Measurements from ENCODE around the gene MALL. TPM values are rescaled to one million over a fixed set of nuclear protein-coding genes. Genes with fewer than 3 reads are reported as not detected.

Gene MALL
- total and polyA plus RNA-seq, 10 of the 15 experiments (the other 5 are each of a cell fraction or from before 2014, with no cell fraction given), result 0.26 TPM; not detected in 9

- no peak for TF ChIP-seq MLLT1 (IDR thresholded peaks at IDR 0.05)
- no peak for TF ChIP-seq ATF3 (IDR thresholded peaks at IDR 0.05; ENCODE audit: borderline replicate concordance, extremely low read depth, low read depth, low read length)
- no peak for TF ChIP-seq MYB (IDR thresholded peaks at IDR 0.05; ENCODE audit: borderline replicate concordance, low read depth, low read length)
- TF ChIP-seq MXI1 (IDR thresholded peaks at IDR 0.05; ENCODE audit: low read depth, low read length), result no peak
- TF ChIP-seq TCF12 (IDR thresholded peaks at IDR 0.05; ENCODE audit: low read depth, low read length), result no peak
- no peak for TF ChIP-seq TAF1 (IDR thresholded peaks at IDR 0.05; ENCODE audit: borderline replicate concordance, low read depth, low read length)
Observed at GRCh38 chr2:110107092-110108079, 8.2 kb downstream of the MALL start (continued).

- SMC1A ChIA-PET (ENCODE audit: uncharacterized antibody, unreplicated experiment), result no interaction called here
- TF ChIP-seq POLR2AphosphoS2 (IDR thresholded peaks at IDR 0.05; ENCODE audit: low read depth, low read length) (no peak), ZNF384 (IDR thresholded peaks at IDR 0.05; ENCODE audit: borderline replicate concordance, low read depth, low read length) (no peak), FOXK2 (IDR thresholded peaks at IDR 0.05) (no peak), LARP7 (IDR thresholded peaks at IDR 0.05) (no peak), ZNF217 (IDR thresholded peaks at IDR 0.05) (no peak), CEBPB (IDR thresholded peaks at IDR 0.05; ENCODE audit: borderline replicate concordance in 1 of 2, low read depth in 2 of 2, low read length in 2 of 2) (no peak), PML (IDR thresholded peaks at IDR 0.05; ENCODE audit: low read length) (no peak)
- 65% methylated on average over 6 of the region's 6 CpGs for WGBS (ENCODE audit: insufficient coverage, insufficient replicate concordance, low lambda C conversion rate, missing lambda C conversion rate)
- in situ Hi-C loops (cut with MboI), result no loop called here
- POLR2A ChIA-PET, result no interaction called here
- Histone ChIP-seq H2AFZ (ENCODE audit: control insufficient read depth, low read depth, low read length) (no peak overlapping the region), H3K9me3 (replicated peaks; ENCODE audit: control insufficient read depth, insufficient read depth, low read length) (no peaks in the 10 kb centered on the region), H3K27me3 (replicated peaks in 1 of 2; ENCODE audit: control insufficient read depth in 2 of 2, insufficient read depth in 2 of 2, low read length in 1 of 2) (peaks cover 2 to 6% of the 10 kb centered on the region in 2 experiments; a peak in 3 of 4 replicates), H4K20me1 (ENCODE audit: control insufficient read depth, insufficient read depth) (no peaks in the 10 kb centered on the region), H3K4me2 (ENCODE audit: control insufficient read depth, insufficient read depth) (no peak overlapping the region), H3K79me2 (ENCODE audit: control insufficient read depth, insufficient read depth, low read length) (no peaks in the 10 kb centered on the region), H3K4me1 (ENCODE audit: control insufficient read depth, insufficient read depth, low read length) (no peaks in the 10 kb centered on the region), H3K9ac (ENCODE audit: control insufficient read depth, insufficient read depth, low read length) (no peak overlapping the region), H3K4me3 (no peak overlapping the region), H3K27ac (ENCODE audit: control insufficient read depth, insufficient read depth) (no peak overlapping the region), H3K36me3 (ENCODE audit: control insufficient read depth in 2 of 2, insufficient read depth in 2 of 2, low read length in 1 of 2) (no peaks in the 10 kb centered on the region)
- RAD21 ChIA-PET (ENCODE audit: unreplicated experiment), result no interaction called here
- BruUV-seq (replicated peaks), result no TSS peak
- FAIRE-seq (no peak), DNase-seq (ENCODE audit: low read depth, low spot score) (no peak), ATAC-seq (no peak)
- intact Hi-C loops (cut with micrococcal nuclease; ENCODE audit: unreplicated experiment), result no loop called here
- CTCF ChIA-PET, result interaction anchor here (0.5 to 1.0 kb wide), 2 partner anchors 13 to 61 kb away, joined by 3 read pairs; no protein-coding TSS in a partner anchor
Observed at GRCh38 chr2:110106642-110107041, 9.0 kb downstream of the MALL start.
